ENCODE data around the gene CCDC66. TPM values are rescaled to one million over a fixed set of nuclear protein-coding genes. Genes with fewer than 3 reads are reported as not detected.
A peak's percentile ranks its signal among the peaks of the same experiment; 100 is the strongest.

CCDC66 gene
- total and polyA plus RNA-seq, 4 donors: 5.1 to 88.2 (median 15.8) TPM

GRCh38 chr3:56525291-56525690 lies 31.7 kb upstream of the CCDC66 start:
- H3K9ac ChIP-seq (ENCODE audit: insufficient read depth in 1 of 2, low read length in 2 of 2): no peak overlapping the region
- no peaks in the 10 kb centered on the region for H3K4me1 ChIP-seq (ENCODE audit: control insufficient read depth in 5 of 5, insufficient read depth in 5 of 5, low read length in 5 of 5)
- no peaks in the 10 kb centered on the region for H3K27me3 ChIP-seq (ENCODE audit: control insufficient read depth in 3 of 3, insufficient read depth in 3 of 3, low read length in 2 of 3)
- H3K36me3 ChIP-seq (ENCODE audit: control insufficient read depth in 4 of 4, insufficient read depth in 4 of 4, low read length in 4 of 4): no peaks in the 10 kb centered on the region
- ATAC-seq (ENCODE audit: insufficient read depth, low FRiP score) (no peak), DNase-seq (no peak)
- H3K9me3 ChIP-seq (ENCODE audit: control insufficient read depth in 4 of 4, insufficient read depth in 3 of 4, low read length in 3 of 4): no peaks in the 10 kb centered on the region
- H3K27ac ChIP-seq (ENCODE audit: low read depth in 1 of 2, low read length in 1 of 2): no peak overlapping the region
- H3K4me3 ChIP-seq: no peak overlapping the region
- TF ChIP-seq CTCF (IDR thresholded peaks at IDR 0.05; ENCODE audit: control extremely low read depth, extremely low read depth): no peak
- 55 to 96% methylated on average over 1 of the region's 1 CpG for WGBS, 2 donors

GRCh38 chr3:56536735-56537134 lies 20.2 kb upstream of the CCDC66 start:
- Histone ChIP-seq H3K4me1 (ENCODE audit: control insufficient read depth in 5 of 5, insufficient read depth in 5 of 5, low read length in 5 of 5) (no peaks in the 10 kb centered on the region), H3K36me3 (ENCODE audit: control insufficient read depth in 4 of 4, insufficient read depth in 4 of 4, low read length in 4 of 4) (no peaks in the 10 kb centered on the region), H3K9ac (ENCODE audit: insufficient read depth in 1 of 2, low read length in 2 of 2) (no peak overlapping the region), H3K4me3 (no peak overlapping the region), H3K27ac (ENCODE audit: low read depth in 1 of 2, low read length in 1 of 2) (no peak overlapping the region), H3K9me3 (ENCODE audit: control insufficient read depth in 4 of 4, insufficient read depth in 3 of 4, low read length in 3 of 4) (peaks cover 0 to 2% (median 0%) of the 10 kb centered on the region in 4 donors), H3K27me3 (ENCODE audit: control insufficient read depth in 3 of 3, insufficient read depth in 3 of 3, low read length in 2 of 3) (no peaks in the 10 kb centered on the region)
- WGBS, 2 donors: 49 to 62% methylated on average over 2 of the region's 2 CpGs
- DNase-seq (no peak), ATAC-seq (ENCODE audit: insufficient read depth, low FRiP score) (no peak)
- TF ChIP-seq CTCF (IDR thresholded peaks at IDR 0.05; ENCODE audit: control extremely low read depth, extremely low read depth): no peak

DNA sequence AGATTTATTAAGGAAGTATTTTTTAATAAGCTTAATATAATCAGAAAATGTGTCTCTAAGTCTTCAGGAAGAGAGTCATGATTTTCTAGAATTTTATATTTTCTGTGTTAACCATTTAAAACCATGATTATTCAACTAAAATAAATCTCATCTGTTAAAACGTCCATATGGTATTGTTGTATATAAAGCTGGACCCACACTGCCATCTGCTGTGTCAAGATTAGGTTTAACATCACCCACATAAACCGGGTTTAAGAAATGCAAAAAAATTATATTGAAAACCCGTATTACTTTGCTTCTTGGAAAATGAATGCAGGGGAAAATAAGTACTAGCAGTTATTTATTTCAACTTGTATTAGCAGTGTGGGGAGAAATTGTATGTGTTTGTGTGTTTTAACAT lies 9.5 kb upstream of the CCDC66 start:
- Histone ChIP-seq H3K4me1 (ENCODE audit: control insufficient read depth in 5 of 5, insufficient read depth in 5 of 5, low read length in 5 of 5) (no peaks in the 10 kb centered on the region), H3K36me3 (ENCODE audit: control insufficient read depth in 4 of 4, insufficient read depth in 4 of 4, low read length in 4 of 4) (no peaks in the 10 kb centered on the region), H3K9ac (ENCODE audit: insufficient read depth in 1 of 2, low read length in 2 of 2) (no peak overlapping the region), H3K27me3 (ENCODE audit: control insufficient read depth in 3 of 3, insufficient read depth in 3 of 3, low read length in 2 of 3) (peaks cover 0 to 9% (median 2%) of the 10 kb centered on the region in 3 donors), H3K9me3 (ENCODE audit: control insufficient read depth in 4 of 4, insufficient read depth in 3 of 4, low read length in 3 of 4) (no peaks in the 10 kb centered on the region), H3K4me3 (no peak overlapping the region), H3K27ac (ENCODE audit: low read depth in 1 of 2, low read length in 1 of 2) (no peak overlapping the region)
- no peak for ATAC-seq (ENCODE audit: insufficient read depth, low FRiP score)
- 21 to 30% methylated on average over 3 of the region's 3 CpGs for WGBS, 2 donors
- peak in 1 of 3 donors; percentile 14 for DNase-seq
- no peak for TF ChIP-seq CTCF (IDR thresholded peaks at IDR 0.05; ENCODE audit: control extremely low read depth, extremely low read depth)

DNA sequence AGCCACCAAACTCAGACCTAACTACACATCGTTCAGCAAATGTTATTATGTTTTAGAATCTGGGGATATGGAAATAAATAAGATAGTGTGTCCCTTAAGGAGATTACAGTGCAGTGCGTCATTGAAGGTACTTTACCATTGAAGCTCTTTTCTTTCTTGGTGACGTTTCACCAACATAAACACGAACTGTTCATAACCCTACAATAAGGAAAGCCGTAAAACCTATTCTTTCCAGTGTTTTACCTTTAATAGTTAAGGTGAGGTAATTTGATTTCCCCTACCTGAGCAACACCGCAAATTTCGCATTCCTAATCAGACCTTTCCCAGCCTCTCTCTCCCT lies 826 bp downstream of the CCDC66 start:
- H3K36me3 ChIP-seq (ENCODE audit: control insufficient read depth in 4 of 4, insufficient read depth in 4 of 4, low read length in 4 of 4): peaks cover 0 to 11% (median 4%) of the 10 kb centered on the region in 4 donors
- H3K27me3 ChIP-seq (ENCODE audit: control insufficient read depth in 3 of 3, insufficient read depth in 3 of 3, low read length in 2 of 3): peaks cover 0 to 3% (median 3%) of the 10 kb centered on the region in 3 donors
- ATAC-seq (ENCODE audit: insufficient read depth, low FRiP score) (no peak), DNase-seq (no peak)
- H3K4me3 ChIP-seq: peak overlapping the region; percentile 74
- peaks cover 0 to 10% (median 4%) of the 10 kb centered on the region in 5 donors for H3K4me1 ChIP-seq (ENCODE audit: control insufficient read depth in 5 of 5, insufficient read depth in 5 of 5, low read length in 5 of 5)
- no peaks in the 10 kb centered on the region for H3K9me3 ChIP-seq (ENCODE audit: control insufficient read depth in 4 of 4, insufficient read depth in 3 of 4, low read length in 3 of 4)
- H3K27ac ChIP-seq (ENCODE audit: low read depth in 1 of 2, low read length in 1 of 2): peak overlapping the region in 1 of 2 donors; percentile 9
- no peak for TF ChIP-seq CTCF (IDR thresholded peaks at IDR 0.05; ENCODE audit: control extremely low read depth, extremely low read depth)
- WGBS, 2 donors: 18 to 25% methylated on average over 7 of the region's 7 CpGs
- peak overlapping the region; percentile 76 to 97 for H3K9ac ChIP-seq (ENCODE audit: insufficient read depth in 1 of 2, low read length in 2 of 2)
